Keratinocyte (primary cell): ENCODE data around the gene CTNND2. TPM values are rescaled to one million over a fixed set of nuclear protein-coding genes. Genes with fewer than 3 reads are reported as not detected.

Source experiments
- DNase-seq: peaks from one replicate; pipeline ENCODE4 v3.0.0-alpha.2; 2011; ENCODE audit warnings: low read depth, missing footprints, low spot score
- FAIRE-seq: peaks from 2 replicates; lab custom pipeline; 2011; peaks lifted over from hg19 to GRCh38; lab: Jason Lieb, UNC
- H2AFZ ChIP-seq: 2 replicates; pipeline ENCODE4 v1.6.0; 2012; ENCODE audit warnings: low read length, control low read depth, inconsistent platforms; ENCODE audit not compliant: control insufficient read depth
- H3K27ac ChIP-seq: 2 replicates; pipeline ENCODE4 v1.5.1; 2011; ENCODE audit warnings: low read length; ENCODE audit not compliant: control insufficient read depth, insufficient read depth
- H3K27me3 ChIP-seq: 3 replicates; pipeline ENCODE4 v1.6.0; 2011; ENCODE audit warnings: low read length; ENCODE audit not compliant: control insufficient read depth, insufficient read depth; ENCODE audit errors: extremely low read depth
- H3K36me3 ChIP-seq, 2 experiments: 2 replicates in 1 of 2; 3 replicates in 1 of 2; pipeline ENCODE4 v1.5.1; 2011; ENCODE audit warnings: low read length in 2 of 2, mild to moderate bottlenecking in 1 of 2; ENCODE audit not compliant: control insufficient read depth in 2 of 2, insufficient read depth in 2 of 2; ENCODE audit errors: extremely low read depth in 1 of 2
- H3K4me1 ChIP-seq: 3 replicates; pipeline ENCODE4 v1.5.1; 2011; ENCODE audit warnings: low read length; ENCODE audit not compliant: control insufficient read depth, insufficient read depth; ENCODE audit errors: extremely low read depth
- H3K4me2 ChIP-seq: 3 replicates; pipeline ENCODE4 v1.6.0; 2011; ENCODE audit warnings: low read depth, low read length; ENCODE audit not compliant: control insufficient read depth, insufficient read depth; ENCODE audit errors: extremely low read depth
- H3K4me3 ChIP-seq, 3 experiments: fragments of 200-600 bp in 1 of 3; sonication (generic) in 1 of 3; 2 replicates in 2 of 3; 3 replicates in 1 of 3; pipeline ENCODE4 v1.5.1; 2011 to 2016; ENCODE audit warnings: low read length in 3 of 3, mild to moderate bottlenecking in 3 of 3, control low read depth in 2 of 3, inconsistent platforms in 1 of 3, low read depth in 1 of 3, mixed read lengths in 1 of 3, mixed run types in 1 of 3, moderate library complexity in 1 of 3; ENCODE audit not compliant: control insufficient read depth in 2 of 3, insufficient read depth in 2 of 3; ENCODE audit errors: extremely low read depth in 1 of 3
- H3K79me2 ChIP-seq: 2 replicates; pipeline ENCODE4 v1.6.0; 2012; ENCODE audit warnings: low read length; ENCODE audit not compliant: control insufficient read depth, insufficient read depth
- H3K9ac ChIP-seq: 3 replicates; pipeline ENCODE4 v1.6.0; 2011; ENCODE audit warnings: low read length; ENCODE audit not compliant: control insufficient read depth, insufficient read depth; ENCODE audit errors: extremely low read depth
- H3K9me1 ChIP-seq: 3 replicates; pipeline ENCODE4 v1.6.0; 2011; ENCODE audit warnings: low read length; ENCODE audit not compliant: control insufficient read depth, insufficient read depth; ENCODE audit errors: extremely low read depth
- H3K9me3 ChIP-seq: 2 replicates; pipeline ENCODE4 v1.5.1; 2012; ENCODE audit warnings: low read depth, low read length; ENCODE audit not compliant: control insufficient read depth
- H4K20me1 ChIP-seq: 3 replicates; pipeline ENCODE4 v1.6.0; 2011; ENCODE audit warnings: low read length; ENCODE audit not compliant: control insufficient read depth, insufficient read depth; ENCODE audit errors: extremely low read depth
- CTCF ChIP-seq, 3 experiments: IDR thresholded peaks in 1 of 3; conservative IDR thresholded peaks in 1 of 3; optimal IDR thresholded peaks in 1 of 3; 2 replicates in 2 of 3; 3 replicates in 1 of 3; pipeline versions ENCODE3 to v1.5.1; 2011; ENCODE audit warnings: low read length in 3 of 3, mild to moderate bottlenecking in 3 of 3, moderate library complexity in 2 of 3, control low read depth in 1 of 3, inconsistent platforms in 1 of 3; ENCODE audit not compliant: insufficient read depth in 2 of 3; ENCODE audit errors: extremely low read depth in 1 of 3
- EZH2 ChIP-seq: IDR thresholded peaks from one replicate; pipeline ENCODE4 v1.6.1; 2012; ENCODE audit warnings: inconsistent platforms, mild to moderate bottlenecking, low read length, moderate library complexity
- dilution Hi-C: fragments of 300-500 bp; cut with MboI; formaldehyde crosslinking; loops from one replicate; pipeline ENCODE4 v1.7.0; 2020; ENCODE audit warnings: low sequenced_read_pairs; ENCODE audit not compliant: extremely low pct_ligation_motif_present
- polyA plus RNA-seq, 5 experiments: library from polyadenylated mRNA; depleted of rRNA in 3 of 5; stranded (reverse) in 3 of 5; stranded (forward) in 1 of 5; unstranded in 1 of 5; fragments of >200 nt; gene quantifications; 1 replicate in 1 of 5; 2 replicates in 3 of 5; 3 replicates in 1 of 5; pipeline versions ENCODE4 v1.2.1 to v1.2.3, GENCODE V29; 2011 to 2012; ENCODE audit warnings: missing spikeins in 2 of 5, low read depth in 1 of 5, low replicate concordance in 1 of 5

The CTNND2 gene
- polyA plus RNA-seq, 1 donor (not counting 4 experiments of a cell fraction or from before 2014, with no cell fraction given) = not detected

DNA sequence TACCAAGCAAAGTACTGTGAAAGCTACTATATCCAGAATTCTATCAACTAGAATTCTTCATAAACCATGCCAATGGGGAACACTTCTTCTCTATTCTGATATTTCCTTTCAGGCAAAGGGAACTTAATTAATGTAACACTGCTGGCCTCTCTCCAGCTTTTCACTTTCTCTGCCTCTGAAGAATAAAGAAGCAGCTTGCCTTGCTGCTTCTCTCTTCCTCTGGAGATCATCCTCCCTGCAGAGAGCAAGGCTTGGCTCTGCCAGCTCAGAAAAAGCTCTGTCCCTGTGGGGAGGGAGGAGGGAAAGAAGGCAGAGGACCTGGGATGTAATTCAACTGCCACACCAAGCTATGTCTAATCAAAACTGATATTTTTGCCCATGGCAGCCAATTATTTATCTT is 6.5 kb downstream of the CTNND2 start:
- TF ChIP-seq CTCF (optimal IDR thresholded peaks at IDR 0.05 in 1 of 3, IDR thresholded peaks at IDR 0.05 in 1 of 3, conservative IDR thresholded peaks at IDR 0.05 in 1 of 3; ENCODE audit: extremely low read depth in 1 of 3, insufficient read depth in 2 of 3, low read length in 3 of 3) = no peak
- no peak for TF ChIP-seq EZH2
- no peak overlapping the region for H3K4me3 ChIP-seq
- H3K36me3 ChIP-seq = no peaks in the 10 kb centered on the region
- H3K9me3 ChIP-seq = no peaks in the 10 kb centered on the region
- FAIRE-seq = no peak
- dilution Hi-C loops = no loop called here
- no peak overlapping the region for H2AFZ ChIP-seq
- H3K9ac ChIP-seq = no peak overlapping the region
- H3K79me2 ChIP-seq = no peaks in the 10 kb centered on the region
- no peaks in the 10 kb centered on the region for H3K4me1 ChIP-seq
- H3K9me1 ChIP-seq = no peaks in the 10 kb centered on the region
- DNase-seq = no peak
- no peak overlapping the region for H3K27ac ChIP-seq
- peaks cover 7% of the 10 kb centered on the region for H3K27me3 ChIP-seq
- H3K4me2 ChIP-seq = no peak overlapping the region
- no peaks in the 10 kb centered on the region for H4K20me1 ChIP-seq

DNA sequence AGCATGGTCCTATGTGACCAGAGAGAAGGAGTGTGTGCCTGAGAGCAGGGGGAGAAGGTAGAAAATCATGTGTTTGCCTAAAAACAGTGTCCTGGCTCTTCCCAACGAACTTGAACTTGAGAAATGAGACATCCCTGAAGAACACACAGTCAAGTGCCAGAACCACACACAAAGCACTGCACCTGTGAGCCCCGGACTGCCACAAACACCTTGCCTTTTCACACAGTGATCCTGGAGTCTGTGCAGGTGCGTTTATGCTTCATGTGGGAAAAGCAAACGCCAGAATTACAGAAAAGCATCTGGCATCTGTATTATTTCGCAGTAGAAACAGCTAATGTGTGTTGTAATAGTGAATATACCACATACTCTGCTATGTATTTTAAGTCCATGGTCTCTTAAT is 9.3 kb downstream of the CTNND2 start:
- Histone ChIP-seq H2AFZ (no peak overlapping the region), H3K36me3 (no peaks in the 10 kb centered on the region), H3K79me2 (no peaks in the 10 kb centered on the region), H3K4me2 (no peak overlapping the region), H3K4me1 (no peaks in the 10 kb centered on the region), H3K9me1 (no peaks in the 10 kb centered on the region), H3K4me3 (no peak overlapping the region), H3K27me3 (no peaks in the 10 kb centered on the region), H3K9ac (no peak overlapping the region), H4K20me1 (no peaks in the 10 kb centered on the region), H3K27ac (no peak overlapping the region), H3K9me3 (no peaks in the 10 kb centered on the region)
- TF ChIP-seq EZH2 (no peak), CTCF (optimal IDR thresholded peaks at IDR 0.05 in 1 of 3, IDR thresholded peaks at IDR 0.05 in 1 of 3, conservative IDR thresholded peaks at IDR 0.05 in 1 of 3; ENCODE audit: extremely low read depth in 1 of 3, insufficient read depth in 2 of 3, low read length in 3 of 3) (no peak)
- dilution Hi-C loops = no loop called here
- FAIRE-seq (no peak), DNase-seq (no peak)
